GM21367 (cell line): ENCODE results near the gene HEPACAM2.

Source experiments
- ATAC-seq: cut with Tn5 transposase; IDR thresholded peaks from one replicate; pipeline ENCODE4 v1.9.1; 2021; ENCODE audit not compliant: unreplicated experiment

HEPACAM2 gene

DNA sequence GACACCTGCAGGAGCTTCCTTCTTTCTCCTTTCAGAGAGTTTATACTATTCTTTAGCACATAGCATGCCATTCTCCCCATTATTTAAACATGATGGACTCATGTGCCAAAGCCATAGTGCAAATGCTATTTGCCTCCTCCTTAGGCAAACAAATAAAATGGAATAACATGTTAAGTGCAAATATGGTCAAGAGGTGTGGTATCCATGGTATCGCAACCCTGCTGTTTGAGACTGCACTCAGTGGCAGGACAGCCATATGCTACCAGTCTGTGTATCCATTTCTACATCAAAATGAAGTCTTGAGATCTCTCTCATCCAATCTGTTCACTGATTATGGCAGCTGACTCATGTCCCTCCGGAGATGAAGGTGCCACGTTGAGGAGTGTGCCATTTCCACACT, 22.8 kb downstream of the HEPACAM2 start:
- no peak for ATAC-seq

DNA sequence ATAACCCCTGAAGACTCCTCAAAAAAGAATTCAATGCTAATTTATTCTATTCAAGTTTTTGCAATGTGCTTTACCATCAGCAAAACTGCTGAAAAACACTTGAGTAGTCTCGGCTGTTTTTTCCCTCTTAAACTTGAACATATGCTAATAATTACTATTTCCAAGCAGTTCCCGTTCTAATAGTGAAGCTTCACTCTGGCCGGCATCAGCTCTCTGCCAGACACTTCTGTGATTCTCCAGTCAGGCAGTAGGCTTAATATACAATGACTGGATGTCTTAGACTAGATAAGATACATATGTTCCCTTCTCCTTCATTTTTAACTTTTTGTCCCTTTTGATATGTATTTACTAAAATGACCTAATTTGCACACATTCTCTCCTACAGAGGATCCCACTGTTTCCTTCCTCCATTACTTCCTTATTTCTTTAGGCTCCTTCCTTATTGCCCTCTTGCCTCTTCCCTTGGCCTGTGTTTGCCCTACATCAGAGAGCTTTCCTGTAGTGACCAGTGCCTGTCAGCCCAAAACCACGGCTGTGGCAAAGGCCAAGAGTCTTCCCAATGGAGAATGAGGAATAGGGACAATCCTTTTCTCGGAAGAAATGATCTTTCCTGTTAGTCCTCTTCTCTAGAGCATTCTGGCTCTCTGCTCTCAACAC, 23.5 kb downstream of the HEPACAM2 start:
- ATAC-seq = no peak

DNA sequence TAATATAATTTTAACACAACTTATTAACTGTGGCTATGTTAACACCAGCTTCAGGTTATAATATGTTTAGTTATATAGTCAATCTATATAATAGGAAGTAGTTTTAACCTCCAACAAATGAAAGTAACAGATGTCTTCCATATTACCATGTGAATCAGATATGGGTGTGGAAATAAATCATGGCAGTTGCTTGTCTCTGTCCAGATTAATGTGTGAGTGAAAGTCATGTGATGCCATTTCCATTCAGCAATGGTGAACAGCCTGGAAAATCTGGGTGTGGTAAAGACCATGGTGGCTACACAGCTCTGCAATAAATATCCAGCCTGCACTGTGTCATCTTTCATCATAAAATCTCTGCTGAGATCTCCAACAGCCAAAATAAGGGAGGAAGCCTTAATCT, 27.8 kb downstream of the HEPACAM2 start:
- ATAC-seq = no peak

DNA sequence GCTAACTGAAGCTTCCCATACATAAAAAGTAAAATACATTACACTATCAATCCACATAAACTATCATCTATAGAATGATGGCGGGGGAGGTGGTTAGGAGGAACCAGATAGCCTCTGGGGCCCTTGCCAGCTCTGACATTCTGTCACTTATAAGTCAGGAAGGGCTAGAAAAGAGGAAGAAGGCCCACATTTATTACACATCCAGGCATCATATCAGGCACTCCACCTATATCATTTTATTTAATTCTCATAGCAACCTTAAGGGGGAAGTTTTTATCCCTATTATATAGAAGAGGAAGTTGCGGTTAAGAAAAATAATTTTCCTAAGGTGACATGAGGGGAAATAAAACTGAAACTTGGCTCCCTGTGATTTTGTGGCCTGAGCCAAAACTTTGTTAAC, 29.9 kb downstream of the HEPACAM2 start:
- no peak for ATAC-seq

DNA sequence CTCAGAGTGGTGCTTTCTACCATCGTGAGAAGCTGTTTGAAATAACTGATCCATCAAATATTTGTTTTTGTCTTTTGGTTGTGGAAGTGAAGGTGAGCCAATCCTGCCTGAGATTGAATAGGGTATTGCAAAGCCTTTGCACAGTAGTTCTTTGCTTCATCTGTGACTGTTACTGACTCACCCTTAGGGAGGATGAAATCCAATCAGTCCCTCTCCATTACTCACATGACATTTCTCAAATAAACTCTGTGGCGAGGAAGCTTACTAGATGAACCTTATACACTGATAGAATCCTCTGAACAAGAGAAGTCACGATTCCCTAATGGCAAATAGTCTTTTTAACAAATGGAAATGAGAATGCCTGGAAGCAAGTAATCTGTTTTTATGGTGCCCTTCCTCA, 31.9 kb downstream of the HEPACAM2 start:
- ATAC-seq = no peak

DNA sequence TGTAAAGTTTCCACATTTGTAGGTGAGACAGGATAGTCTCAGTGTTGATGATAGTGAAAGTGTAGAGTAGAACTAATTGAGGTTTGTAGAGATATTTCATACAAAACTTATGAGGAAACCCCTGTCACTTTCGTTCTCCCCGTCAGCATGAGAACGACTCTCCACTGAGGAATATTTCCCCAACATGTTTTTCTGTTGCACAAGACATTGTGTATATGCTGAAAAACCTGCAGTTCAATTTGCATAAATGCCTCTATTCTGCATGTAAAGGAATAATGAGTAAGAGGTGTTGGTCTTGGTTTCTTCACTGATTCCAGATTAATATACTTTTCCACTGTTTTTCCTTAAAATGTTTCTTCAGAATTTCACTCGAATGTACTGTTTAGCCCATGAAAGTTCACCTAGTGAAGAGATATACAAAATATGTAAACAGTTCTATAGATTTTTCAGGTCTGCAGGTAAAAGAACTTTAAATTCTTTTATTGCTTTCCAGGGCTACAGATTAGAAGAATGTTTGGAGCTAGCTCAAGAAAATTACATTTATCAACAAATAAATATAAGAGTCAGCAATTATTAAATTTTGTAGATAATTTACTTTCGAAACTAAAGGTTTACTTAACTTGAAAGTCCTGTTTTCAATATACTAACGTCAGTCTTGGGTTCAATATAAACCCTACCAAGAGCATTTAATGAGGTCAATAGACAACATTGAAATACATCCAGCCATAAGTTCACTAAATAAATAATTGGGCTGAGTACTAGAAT, 37.2 kb downstream of the HEPACAM2 start:
- no peak for ATAC-seq

DNA sequence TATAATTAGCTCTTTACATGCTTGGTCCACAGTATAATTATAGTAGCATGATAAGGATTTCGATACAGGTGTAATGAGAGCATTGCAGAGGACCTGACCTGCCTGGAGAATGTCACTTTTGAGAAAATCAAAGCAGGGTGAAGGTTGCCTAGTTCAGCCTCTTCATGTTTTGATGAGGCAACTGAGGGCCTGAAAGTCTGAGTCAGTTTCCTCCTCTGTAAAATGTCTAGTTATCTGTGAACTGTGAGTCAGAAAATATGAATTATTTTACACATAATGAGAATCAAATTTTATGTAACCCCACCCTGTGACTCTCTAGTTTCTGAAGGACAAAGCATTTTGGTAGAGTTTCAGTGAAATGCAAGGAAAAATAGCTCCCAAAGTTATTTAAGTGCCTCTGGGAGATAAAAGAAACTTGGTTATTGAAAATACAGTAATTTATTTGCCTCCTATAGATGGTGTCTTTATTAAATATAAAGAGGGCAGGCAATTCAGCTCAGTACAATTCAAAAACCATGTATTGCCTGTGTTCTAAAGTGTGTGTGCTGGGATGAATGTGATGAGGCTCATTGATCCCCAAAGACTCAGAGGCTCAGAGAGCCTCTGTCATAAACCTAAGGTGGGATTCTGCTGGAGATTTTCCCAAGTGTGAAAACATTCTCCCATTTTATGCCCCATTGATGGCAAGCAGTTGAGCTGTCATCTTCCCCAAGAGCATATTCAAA, 40.8 kb downstream of the HEPACAM2 start:
- ATAC-seq = no peak

DNA sequence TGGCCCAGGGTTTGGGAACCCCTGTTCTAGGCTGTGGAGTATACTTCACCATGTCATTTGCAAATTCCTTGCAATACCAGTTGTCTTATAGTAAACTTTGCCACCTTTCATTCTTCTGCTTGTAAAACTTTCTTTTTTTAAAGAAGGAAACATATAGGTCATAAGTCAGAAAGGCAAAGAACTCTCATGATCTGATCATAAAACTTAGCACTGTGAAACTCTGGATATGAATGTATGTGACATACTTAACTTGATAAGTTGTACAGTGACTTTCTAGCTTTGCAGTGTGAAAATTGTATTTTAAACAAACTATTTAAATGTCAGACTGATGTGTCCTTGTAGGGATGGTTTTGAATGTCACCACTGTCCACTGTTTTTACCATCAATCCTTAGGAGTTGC, 47.1 kb downstream of the HEPACAM2 start:
- no peak for ATAC-seq

DNA sequence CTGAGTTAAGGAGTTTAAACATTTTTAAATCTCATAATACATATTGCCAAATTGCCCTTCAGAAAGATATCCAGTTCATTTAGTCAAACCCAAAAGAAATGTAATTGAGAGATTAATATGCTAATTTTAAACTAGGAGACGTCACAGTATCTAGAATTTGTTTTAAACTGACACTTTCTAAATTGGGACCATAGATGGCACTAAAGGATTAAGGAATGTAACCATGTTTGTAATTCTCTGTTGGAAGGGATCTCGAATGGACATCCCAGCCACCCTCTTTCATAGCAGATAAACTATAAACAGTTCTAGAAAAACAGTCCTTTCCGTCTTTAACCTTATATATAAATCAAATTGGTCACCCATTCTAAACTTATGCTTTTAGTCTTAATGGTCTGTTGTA, 48.1 kb downstream of the HEPACAM2 start:
- no peak for ATAC-seq

DNA sequence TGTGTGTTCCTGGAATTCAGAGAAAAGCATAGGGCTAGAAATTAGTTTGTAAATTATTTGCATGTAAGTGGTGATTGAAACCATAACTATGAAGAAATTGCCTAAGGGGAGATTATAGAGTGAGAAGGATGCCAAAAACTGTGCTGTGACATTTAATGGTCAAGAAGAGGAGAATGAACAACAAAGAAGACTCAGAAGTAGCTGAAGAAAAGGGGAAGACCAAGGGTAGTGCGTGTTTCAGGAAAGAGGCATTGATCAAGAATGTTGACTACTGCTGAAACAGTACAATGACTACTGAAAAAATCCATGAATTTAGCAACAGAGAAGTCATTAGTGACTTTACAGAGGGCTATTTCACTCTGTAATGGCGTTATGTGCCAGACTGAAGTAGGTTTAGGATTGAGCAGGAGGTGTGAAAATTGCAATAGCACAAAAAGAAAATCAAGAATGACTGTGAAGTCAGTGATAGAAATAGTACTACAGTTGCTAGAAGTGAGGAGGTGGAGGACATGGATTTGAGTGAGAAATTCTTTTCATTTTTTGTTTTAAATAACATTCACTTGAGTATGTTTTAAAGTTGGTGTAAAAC, 49.2 kb downstream of the HEPACAM2 start:
- no peak for ATAC-seq

DNA sequence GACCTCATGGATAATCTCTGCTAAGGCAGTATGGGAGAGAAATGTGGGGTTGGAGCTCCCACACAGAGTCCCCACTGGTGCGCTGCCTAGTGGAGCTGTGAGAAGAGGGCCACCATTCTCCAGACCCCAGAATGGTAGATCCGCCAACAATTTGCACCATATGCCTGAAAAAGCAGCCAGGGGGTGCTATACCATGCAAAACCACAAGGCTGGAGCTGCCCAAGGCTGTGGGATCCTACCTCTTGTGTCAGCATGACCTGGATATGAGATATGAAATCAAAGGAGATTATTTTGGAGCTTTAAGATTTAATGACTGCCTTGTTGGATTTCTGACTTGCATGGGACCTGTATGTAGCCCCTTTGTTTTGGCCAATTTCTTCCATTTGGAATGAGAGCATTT, 51.0 kb downstream of the HEPACAM2 start:
- ATAC-seq = no peak

DNA sequence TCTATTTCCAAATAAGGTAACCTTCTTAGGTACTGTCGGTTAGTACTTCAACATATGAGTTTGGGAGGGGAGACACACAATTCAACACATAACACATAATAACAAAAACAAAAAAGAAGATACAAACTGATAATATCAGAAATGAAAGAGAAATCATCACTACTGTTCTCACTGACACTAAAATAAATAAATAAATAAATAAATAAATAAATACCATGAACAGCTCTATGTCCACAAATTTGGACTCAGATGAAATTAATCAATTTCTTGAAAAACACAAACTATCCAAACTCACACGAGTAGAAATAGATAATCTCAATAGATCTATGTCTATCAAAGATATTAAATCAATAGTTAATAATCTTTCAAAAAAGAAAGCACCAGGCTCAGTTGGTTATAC, 53.6 kb downstream of the HEPACAM2 start:
- no peak for ATAC-seq

DNA sequence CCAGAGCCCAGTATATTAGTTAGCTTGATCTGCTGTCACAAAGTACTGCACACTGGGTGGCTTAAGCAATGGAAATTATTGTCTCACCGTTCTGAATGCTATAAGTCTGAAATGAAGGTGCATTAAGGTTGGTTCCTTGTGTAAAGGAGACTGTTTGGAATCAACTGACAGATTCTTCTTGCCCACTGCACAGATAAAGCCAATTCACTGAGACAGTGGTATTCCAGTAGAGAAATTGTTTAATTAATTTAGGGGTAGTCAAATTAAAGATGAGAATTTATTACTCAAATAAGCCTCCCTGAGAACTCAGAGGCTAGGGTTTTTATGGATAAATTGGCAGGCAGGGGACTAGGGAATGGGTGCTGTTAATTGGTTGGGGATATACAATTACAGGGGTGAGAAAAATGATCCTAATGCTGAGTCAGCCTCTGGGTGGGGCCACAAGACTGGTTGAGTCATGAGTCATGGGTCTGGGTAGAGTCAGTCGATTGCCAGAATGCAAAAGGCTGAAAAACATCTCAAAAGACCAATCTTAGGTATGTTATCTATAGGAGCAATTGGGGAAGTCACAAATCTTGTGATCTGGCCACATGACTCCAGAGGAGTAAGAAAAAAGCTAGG, 54.6 kb downstream of the HEPACAM2 start:
- no peak for ATAC-seq

DNA sequence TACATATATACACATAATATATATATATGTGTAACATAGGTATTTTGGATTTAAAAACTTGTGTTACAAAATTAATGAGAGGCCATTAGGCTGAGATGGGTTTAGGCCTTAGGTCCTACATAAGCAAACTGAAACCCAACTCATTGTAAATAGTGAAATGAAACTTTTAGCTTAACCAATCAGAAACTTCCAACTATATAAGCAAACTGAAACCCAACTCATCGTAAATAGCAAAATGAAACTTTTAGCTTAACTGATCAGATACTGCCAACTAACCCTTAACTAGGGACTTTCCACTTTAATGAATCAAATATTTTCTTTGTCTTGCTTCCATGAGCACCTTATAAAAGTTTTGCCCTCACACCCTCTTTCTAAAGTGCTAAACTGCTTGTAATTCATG, 60.8 kb downstream of the HEPACAM2 start:
- ATAC-seq = peak; percentile 98

DNA sequence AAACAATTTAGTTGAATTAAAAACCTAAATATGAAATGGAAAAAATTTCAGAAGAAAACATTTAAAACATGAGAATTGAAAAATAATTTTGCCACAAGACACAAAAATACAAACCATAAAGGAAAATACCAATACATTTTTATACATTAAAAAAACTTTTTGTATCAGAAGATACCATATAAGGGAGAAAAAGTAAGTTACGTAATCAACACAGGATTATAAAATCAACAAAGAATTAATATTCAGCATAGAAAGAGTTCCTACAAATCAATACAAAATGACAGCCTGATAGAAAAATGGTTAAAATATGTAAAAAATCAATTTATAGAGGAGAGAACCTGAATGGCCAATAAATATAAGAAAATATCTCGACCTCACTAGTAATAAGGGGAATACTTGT, 61.5 kb downstream of the HEPACAM2 start:
- ATAC-seq = no peak

DNA sequence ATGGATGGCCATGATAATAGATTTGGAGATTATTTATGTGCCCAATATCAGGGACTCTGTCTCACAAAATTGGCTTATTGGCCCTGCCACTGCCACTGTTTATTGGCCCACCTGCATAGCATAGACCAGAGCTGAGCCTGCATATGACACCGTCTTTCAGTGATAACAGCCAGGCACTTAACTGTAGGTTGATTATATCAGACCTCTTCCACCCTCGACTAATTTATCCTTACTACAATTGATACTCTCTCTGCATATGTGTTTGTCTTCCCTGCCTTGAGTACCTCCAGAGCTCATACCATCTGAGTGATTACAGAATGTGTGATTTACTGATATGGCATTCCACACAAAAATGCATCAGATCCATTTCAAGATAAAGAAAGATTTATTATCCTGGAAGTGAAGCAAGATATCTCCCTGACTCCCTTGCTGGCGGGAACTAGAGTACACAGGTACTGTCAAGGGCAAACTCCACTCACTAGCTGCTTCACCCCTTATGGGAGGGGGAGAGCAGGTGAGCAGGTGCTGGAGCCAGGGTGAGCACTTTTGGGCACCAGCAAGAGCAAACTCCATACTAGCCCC, 65.0 kb downstream of the HEPACAM2 start:
- ATAC-seq = no peak

DNA sequence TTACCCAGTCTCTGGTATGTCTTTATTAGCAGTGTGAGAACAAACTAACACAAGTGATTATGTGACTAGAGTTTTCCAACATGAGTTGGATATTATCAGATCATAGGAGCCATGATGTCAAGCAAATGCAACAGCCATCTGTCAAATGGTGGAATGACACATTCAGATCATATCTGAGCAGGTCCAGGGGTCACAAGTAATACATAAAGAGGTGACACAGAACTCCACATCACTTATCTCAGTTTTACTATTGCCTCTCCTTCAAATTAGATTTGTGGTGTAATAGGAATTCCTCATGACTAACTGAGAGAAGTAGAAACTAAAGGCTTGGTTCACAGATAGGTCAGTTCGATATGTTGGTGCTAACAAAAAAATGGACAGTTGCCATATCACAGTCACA, 65.9 kb downstream of the HEPACAM2 start:
- ATAC-seq = no peak

DNA sequence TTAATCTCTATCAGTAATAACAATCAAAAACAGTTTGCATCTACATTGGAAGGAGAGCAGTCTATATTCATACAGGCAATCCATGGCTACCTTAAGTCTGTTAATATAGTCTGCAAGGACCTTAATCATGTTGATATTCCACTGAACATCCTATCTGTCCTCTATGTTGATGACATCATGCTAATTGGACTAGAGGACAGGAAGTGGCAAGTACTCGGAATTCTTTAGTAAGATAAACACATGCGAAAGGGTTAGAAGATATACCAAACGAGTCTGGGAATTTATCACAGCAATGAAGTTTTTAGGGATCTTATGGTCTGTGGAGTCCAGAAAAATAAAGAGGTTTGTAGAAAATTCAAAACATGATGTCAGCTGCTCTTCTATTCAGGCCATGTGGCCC, 66.8 kb downstream of the HEPACAM2 start:
- no peak for ATAC-seq

DNA sequence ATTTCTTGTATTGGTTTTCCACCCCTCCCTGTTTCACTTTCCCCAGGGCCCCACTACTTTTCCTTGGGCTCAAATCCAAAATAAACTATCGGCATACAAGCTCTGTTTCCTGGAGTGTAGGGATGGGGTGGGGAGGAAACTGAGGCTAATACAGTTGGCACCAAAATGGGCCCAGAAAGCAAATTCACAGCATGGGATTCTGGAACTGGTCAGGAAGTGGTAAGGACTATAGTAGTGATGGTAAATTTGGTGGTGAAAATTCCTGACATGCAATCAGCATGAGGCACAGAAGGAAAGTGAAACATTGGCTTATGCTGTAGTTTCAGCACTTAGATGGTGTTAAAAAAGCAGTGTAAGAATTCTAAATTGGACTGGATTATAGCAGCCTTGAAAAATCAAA, 69.4 kb downstream of the HEPACAM2 start:
- ATAC-seq = no peak

DNA sequence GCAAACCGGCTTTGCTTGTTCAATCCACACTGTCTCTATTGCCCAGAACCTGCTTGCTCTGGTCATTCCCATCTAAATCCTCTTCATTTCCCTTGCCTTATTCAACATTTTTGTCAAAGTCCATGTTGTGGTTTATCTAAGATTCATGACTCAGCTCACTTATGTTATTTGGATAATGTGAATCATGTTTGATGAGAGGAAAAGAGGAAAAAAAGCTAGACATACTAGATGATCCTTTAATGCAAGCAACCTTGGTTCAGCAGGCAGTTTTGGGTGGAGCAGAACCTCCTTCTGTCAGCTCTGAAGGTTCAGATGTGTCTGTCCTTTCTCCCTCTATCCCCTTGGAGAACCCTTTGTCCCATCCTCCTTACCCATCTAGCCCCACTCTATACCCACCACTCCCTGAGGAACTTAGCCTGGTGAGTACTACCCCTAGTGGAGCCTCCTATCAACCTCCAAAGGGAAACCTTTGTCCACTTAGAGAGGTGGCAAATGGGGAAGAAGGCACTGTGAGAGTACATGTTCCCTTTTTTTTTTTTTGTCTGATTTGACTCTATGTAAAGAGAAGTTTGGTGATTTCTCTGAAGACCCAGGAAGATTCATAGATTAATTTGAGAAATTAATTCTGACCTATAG, 76.0 kb downstream of the HEPACAM2 start:
- ATAC-seq = no peak

DNA sequence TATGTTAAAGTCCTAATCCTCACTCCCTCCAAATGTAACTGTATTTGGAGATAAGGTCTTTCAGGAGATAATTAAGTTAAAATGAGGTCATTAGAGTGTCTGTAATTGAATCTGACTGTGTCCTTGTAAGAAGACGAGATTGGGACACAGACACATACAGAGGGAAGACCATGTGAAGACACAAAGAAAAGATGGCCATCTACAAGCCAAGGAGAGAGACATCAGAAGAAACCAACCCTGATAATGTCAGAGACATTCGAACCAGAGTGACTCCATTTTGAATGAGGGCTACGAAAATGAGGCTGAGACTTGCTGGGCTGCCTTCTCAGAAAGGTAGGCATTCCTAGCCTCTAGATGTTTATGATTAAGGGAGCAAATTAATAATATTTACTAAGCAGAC, 77.5 kb downstream of the HEPACAM2 start:
- ATAC-seq = no peak
